ENCODE data around the gene SLC44A3.

Gene SLC44A3

GRCh38 chr1:94874423-94874822 lies 54.3 kb downstream of the SLC44A3 start:
- no peak for TF ChIP-seq EGR1 (IDR thresholded peaks at IDR 0.05)
- TF ChIP-seq MAX (IDR thresholded peaks at IDR 0.05): no peak
- no peak for TF ChIP-seq TEAD4 (IDR thresholded peaks at IDR 0.05)
- TF ChIP-seq FOXM1 (IDR thresholded peaks at IDR 0.05; ENCODE audit: borderline replicate concordance, low read depth): no peak
- TF ChIP-seq NFIC (IDR thresholded peaks at IDR 0.05): no peak
- TF ChIP-seq YY1 (IDR thresholded peaks at IDR 0.05; ENCODE audit: low read depth): no peak
- no peak for TF ChIP-seq USF1 (IDR thresholded peaks at IDR 0.05)
- no peak for TF ChIP-seq ZBTB7A (IDR thresholded peaks at IDR 0.05; ENCODE audit: low read depth)
- TF ChIP-seq RAD21 (IDR thresholded peaks at IDR 0.05; ENCODE audit: low read depth): no peak
- TF ChIP-seq CEBPB (IDR thresholded peaks at IDR 0.05): no peak
- TF ChIP-seq EP300 (IDR thresholded peaks at IDR 0.05; ENCODE audit: borderline replicate concordance): no peak
- TF ChIP-seq TCF12 (IDR thresholded peaks at IDR 0.05; ENCODE audit: low read depth): no peak
- TF ChIP-seq TAF1 (IDR thresholded peaks at IDR 0.05; ENCODE audit: low read depth): no peak

- TF ChIP-seq TAF1 (IDR thresholded peaks at IDR 0.05; ENCODE audit: low read depth) (no peak), USF1 (IDR thresholded peaks at IDR 0.05) (no peak), CREB1 (IDR thresholded peaks at IDR 0.05; ENCODE audit: low read depth) (no peak), ZBTB7A (IDR thresholded peaks at IDR 0.05; ENCODE audit: low read depth) (no peak), REST (IDR thresholded peaks at IDR 0.05; ENCODE audit: low read depth) (no peak), RAD21 (IDR thresholded peaks at IDR 0.05; ENCODE audit: low read depth) (no peak), TCF12 (IDR thresholded peaks at IDR 0.05; ENCODE audit: low read depth) (no peak), YY1 (IDR thresholded peaks at IDR 0.05; ENCODE audit: low read depth) (no peak), EGR1 (IDR thresholded peaks at IDR 0.05) (no peak), EP300 (IDR thresholded peaks at IDR 0.05; ENCODE audit: borderline replicate concordance) (no peak), FOXM1 (IDR thresholded peaks at IDR 0.05; ENCODE audit: borderline replicate concordance, low read depth) (no peak), TEAD4 (IDR thresholded peaks at IDR 0.05) (no peak), CEBPB (IDR thresholded peaks at IDR 0.05) (no peak), MAX (IDR thresholded peaks at IDR 0.05) (no peak), NFIC (IDR thresholded peaks at IDR 0.05) (no peak)
These were observed 55.6 kb downstream of the SLC44A3 start for GRCh38 chr1:94875794-94876193.

GRCh38 chr1:94876362-94876761 lies 56.2 kb downstream of the SLC44A3 start:
- TF ChIP-seq CREB1 (IDR thresholded peaks at IDR 0.05; ENCODE audit: low read depth) (no peak), TCF12 (IDR thresholded peaks at IDR 0.05; ENCODE audit: low read depth) (no peak), EP300 (IDR thresholded peaks at IDR 0.05; ENCODE audit: borderline replicate concordance) (no peak), TEAD4 (IDR thresholded peaks at IDR 0.05) (no peak), CEBPB (IDR thresholded peaks at IDR 0.05) (no peak), EGR1 (IDR thresholded peaks at IDR 0.05) (no peak), TAF1 (IDR thresholded peaks at IDR 0.05; ENCODE audit: low read depth) (no peak), NFIC (IDR thresholded peaks at IDR 0.05) (no peak), ZBTB7A (IDR thresholded peaks at IDR 0.05; ENCODE audit: low read depth) (no peak), YY1 (IDR thresholded peaks at IDR 0.05; ENCODE audit: low read depth) (no peak), MAX (IDR thresholded peaks at IDR 0.05) (no peak), REST (IDR thresholded peaks at IDR 0.05; ENCODE audit: low read depth) (no peak), USF1 (IDR thresholded peaks at IDR 0.05) (no peak), FOXM1 (IDR thresholded peaks at IDR 0.05; ENCODE audit: borderline replicate concordance, low read depth) (no peak), RAD21 (IDR thresholded peaks at IDR 0.05; ENCODE audit: low read depth) (no peak)

- TF ChIP-seq NFIC (IDR thresholded peaks at IDR 0.05) (no peak), MAX (IDR thresholded peaks at IDR 0.05) (no peak)
These were observed 58.2 kb downstream of the SLC44A3 start for GRCh38 chr1:94878329-94878728.

- TF ChIP-seq CREB1 (IDR thresholded peaks at IDR 0.05; ENCODE audit: low read depth) (no peak), TAF1 (IDR thresholded peaks at IDR 0.05; ENCODE audit: low read depth) (no peak), REST (IDR thresholded peaks at IDR 0.05; ENCODE audit: low read depth) (no peak), RAD21 (IDR thresholded peaks at IDR 0.05; ENCODE audit: low read depth) (no peak), TEAD4 (IDR thresholded peaks at IDR 0.05) (no peak), NFIC (IDR thresholded peaks at IDR 0.05) (no peak), CEBPB (IDR thresholded peaks at IDR 0.05) (no peak), ZBTB7A (IDR thresholded peaks at IDR 0.05; ENCODE audit: low read depth) (no peak), FOXM1 (IDR thresholded peaks at IDR 0.05; ENCODE audit: borderline replicate concordance, low read depth) (no peak), TCF12 (IDR thresholded peaks at IDR 0.05; ENCODE audit: low read depth) (no peak), EP300 (IDR thresholded peaks at IDR 0.05; ENCODE audit: borderline replicate concordance) (no peak), USF1 (IDR thresholded peaks at IDR 0.05) (no peak), YY1 (IDR thresholded peaks at IDR 0.05; ENCODE audit: low read depth) (no peak), EGR1 (IDR thresholded peaks at IDR 0.05) (no peak), MAX (IDR thresholded peaks at IDR 0.05) (no peak)
These were observed 63.5 kb downstream of the SLC44A3 start for GRCh38 chr1:94883691-94884090.

Measured in Ishikawa (cell line).